Heart right ventricle (tissue), 16 donors: ENCODE results near the gene STARD10. TPM values are rescaled to one million over a fixed set of nuclear protein-coding genes. Genes with fewer than 3 reads are reported as not detected.

Experiments
- ATAC-seq, 8 donors: fragments of 200-7000 bp; cut with Tn5 transposase; one replicate each; pipeline ENCODE4 v1.9.1; 2020; ENCODE audit warnings: mild to moderate bottlenecking in 8 of 8, moderate library complexity in 8 of 8, moderate number of reproducible peaks in 1 of 8
- DNase-seq, 2 donors: peaks; one replicate each; pipeline ENCODE4 v3.0.0-alpha.2; 2020
- H3K27ac ChIP-seq, 10 donors: fragments of 200-600 bp; sonication (generic) in 2 of 10; one replicate each; pipeline versions ENCODE4 v1.5.0 to v1.8.0; 2020 to 2022; ENCODE audit warnings: mild to moderate bottlenecking in 3 of 10
- H3K27me3 ChIP-seq, 7 donors: fragments of 200-600 bp; one replicate each; pipeline ENCODE4 v1.8.0; 2021 to 2022; ENCODE audit warnings: mild to moderate bottlenecking in 2 of 7
- H3K36me3 ChIP-seq, 9 donors: fragments of 200-600 bp; sonication (generic) in 1 of 9; one replicate each; pipeline versions ENCODE4 v1.5.0 to v1.8.0; 2020 to 2022; ENCODE audit warnings: mild to moderate bottlenecking in 2 of 9
- H3K4me1 ChIP-seq, 9 donors: fragments of 200-600 bp; sonication (generic) in 1 of 9; one replicate each; pipeline versions ENCODE4 v1.5.0 to v1.8.0; 2020 to 2022; ENCODE audit warnings: mild to moderate bottlenecking in 4 of 9
- H3K4me3 ChIP-seq, 10 donors: fragments of 200-600 bp; sonication (generic) in 2 of 10; one replicate each; pipeline versions ENCODE4 v1.5.0 to v1.8.0; 2020 to 2022; ENCODE audit warnings: mild to moderate bottlenecking in 7 of 10, moderate library complexity in 2 of 10
- H3K9me3 ChIP-seq, 11 donors: fragments of 200-600 bp in 10 of 11; sonication (generic) in 2 of 11; one replicate each; pipeline versions ENCODE4 v1.5.0 to v1.8.0; 2013 to 2022; ENCODE audit warnings: mild to moderate bottlenecking in 2 of 11, control low read depth in 1 of 11, moderate library complexity in 1 of 11
- CTCF ChIP-seq, 9 donors: fragments of 200-600 bp; sonication (generic) in 2 of 9; IDR thresholded peaks; one replicate each; pipeline versions ENCODE4 v1.5.0 to v1.8.0; 2021 to 2022; ENCODE audit warnings: antibody characterized with exemption in 9 of 9, mild to moderate bottlenecking in 5 of 9, moderate library complexity in 1 of 9
- WGBS, 2 donors: extraction: QIAGEN DNeasy Blood & Tissue Kit; methylation state at CpG; one replicate each; pipeline ENCODE4 v1.1.7; 2013; ENCODE audit warnings: inconsistent platforms in 1 of 2; 5-methylcytosine and 5-hydroxymethylcytosine counted together
- intact Hi-C, 10 donors: fragments of 100-400 bp; cut with DNase I; formaldehyde crosslinking; loops; one replicate each; pipeline versions ENCODE4 v1.11.1 to v1.14.2; 2022
- polyA plus RNA-seq, 2 donors: library from polyadenylated mRNA; stranded (reverse); fragments of 200-250 nt; gene quantifications; one replicate each; pipeline ENCODE4 v1.2.3, GENCODE V29; 2013
- total RNA-seq, 10 donors: library from RNA; stranded (reverse); fragmentation: NEBNext Ultra II Directional in 3 of 10; extraction: Animal tissue kit (Norgen Biotek cat#: 25700) in 3 of 10; gene quantifications; one replicate each; pipeline versions ENCODE4 v1.2.1 to v1.2.4, GENCODE V29; 2021 to 2023
- donor health status: Arrhythmogenic right ventricular cardiomyopathy.
- donor health status: ischemic (EF 13 %, LVEDD 7.1; RV severe dilation, severe dysfunction).
- donor health status: healthy with polysubstance abuse.
- donor health status: DM: no; HTN: yes; CAD: no.
- donor health status: DM: no; HTN: no; CAD: no.
- donor health status: ischemic (EF 25% LVEDD 6.9; RV normal size, moderate dysfunction).
- donor health status: ischemic (EF 25% LVEDD 5.7; RV mildly dilated, moderate dysfunction).
- donor health status: healthy.
- donor health status: DM: yes; HTN: yes; CAD: no.
- donor health status: Ischemic cardiomyopathy.
- donor health status: ischemic (EF 35%, LVEDD 5.7; RV mildly dilated, moderate dysfunction).
- donor health status: nonischemic (EF 11% LVEDD 7.7; RV severe dilation, severe dysfunction).
- donor health status: DM: yes; HTN: yes; CAD: no.
- donor health status: PGD.
- donor health status: ischemic (EF 29% LVEDD 5.4; RV normal size, mild dysfunction).
- donor health status: nonischemic (EF 23%, LVEDD 6.1; RV moderate dilation, normal function).

STARD10 gene
- total and polyA plus RNA-seq, 12 donors: 36.1 to 291 (median 51.3) TPM

- WGBS, 2 donors: 65 to 78% methylated on average over 5 of the region's 5 CpGs
- ATAC-seq: no peak
- Histone ChIP-seq H3K27me3 (peaks cover 0 to 8% (median 0%) of the 10 kb centered on the region in 7 donors), H3K27ac (peak overlapping the region in 9 of 10 donors; percentile 26 to 77 (median 57)), H3K4me3 (no peak overlapping the region), H3K4me1 (peaks cover 14 to 69% (median 51%) of the 10 kb centered on the region in 9 donors), H3K36me3 (no peaks in the 10 kb centered on the region), H3K9me3 (no peaks in the 10 kb centered on the region)
- no peak for TF ChIP-seq CTCF (IDR thresholded peaks at IDR 0.05)
- DNase-seq: no peak
- intact Hi-C loops: loop anchor here in 1 of 10 donors (5.0 kb wide), 1 partner anchor 631 kb away; no protein-coding TSS in a partner anchor
Measured at GRCh38 chr11:72777755-72778278, 16.0 kb downstream of the STARD10 start.

GRCh38 chr11:72776844-72777754 lies 16.7 kb downstream of the STARD10 start:
- DNase-seq (peak; percentile 51 to 67), ATAC-seq (peak; percentile 31 to 67 (median 48))
- Histone ChIP-seq H3K9me3 (no peaks in the 10 kb centered on the region), H3K27me3 (peaks cover 0 to 8% (median 0%) of the 10 kb centered on the region in 7 donors), H3K27ac (peak overlapping the region in 9 of 10 donors; percentile 26 to 77 (median 57)), H3K36me3 (no peaks in the 10 kb centered on the region), H3K4me1 (peaks cover 14 to 72% (median 53%) of the 10 kb centered on the region in 9 donors), H3K4me3 (no peak overlapping the region)
- no peak for TF ChIP-seq CTCF (IDR thresholded peaks at IDR 0.05)
- intact Hi-C loops: loop anchor here in 1 of 10 donors (5.0 kb wide), 1 partner anchor 630 kb away; no protein-coding TSS in a partner anchor
- 53 to 65% methylated on average over 7 of the region's 7 CpGs for WGBS, 2 donors

- H3K27me3 ChIP-seq: peaks cover 0 to 8% (median 0%) of the 10 kb centered on the region in 7 donors
- no peak for TF ChIP-seq CTCF (IDR thresholded peaks at IDR 0.05)
- ATAC-seq (no peak), DNase-seq (no peak)
- H3K9me3 ChIP-seq: no peaks in the 10 kb centered on the region
- H3K36me3 ChIP-seq: no peaks in the 10 kb centered on the region
- peaks cover 14 to 68% (median 52%) of the 10 kb centered on the region in 9 donors for H3K4me1 ChIP-seq
- 87% methylated on average over 9 of the region's 9 CpGs for WGBS, 2 donors
- H3K27ac ChIP-seq: peak overlapping the region in 8 of 10 donors; percentile 26 to 77 (median 59)
- H3K4me3 ChIP-seq: no peak overlapping the region
- intact Hi-C loops: loop anchor here in 1 of 10 donors (5.0 kb wide), 1 partner anchor 629 kb away; no protein-coding TSS in a partner anchor
Measured at GRCh38 chr11:72776117-72776843, 17.6 kb downstream of the STARD10 start.
